ENCODE measurements around the gene CARD14. TPM values are rescaled to one million over a fixed set of nuclear protein-coding genes. Genes with fewer than 3 reads are reported as not detected.

CARD14 gene
- total and polyA plus RNA-seq, 2 donors (not counting 1 experiment from before 2014, with no cell fraction given), result not detected

- POLR2A ChIA-PET, result no interaction called here
These were observed 17.6 kb upstream of the CARD14 start for GRCh38 chr17:80152081-80152702.

More at GRCh38 chr17:80152081-80152702, 17.6 kb upstream of the CARD14 start:
- Mint-ChIP-seq H3K4me3 (no peak overlapping the region), H3K27ac (no peak overlapping the region), H3K4me1 (peaks cover 19% of the 10 kb centered on the region), H3K27me3 (no peaks in the 10 kb centered on the region), H3K9me3 (ENCODE audit: insufficient read depth) (peaks cover 2% of the 10 kb centered on the region)
- no peak overlapping the region for H2AFZ ChIP-seq (ENCODE audit: insufficient read depth, low read depth, low read length, poor library complexity, severe bottlenecking)
- H3K4me2 ChIP-seq (replicated peaks; ENCODE audit: low read depth, low read length, poor library complexity, severe bottlenecking), result no peak overlapping the region
- H3K27ac ChIP-seq (ENCODE audit: low read length in 2 of 2), result no peak overlapping the region
- intact Hi-C loops (cut with micrococcal nuclease), result no loop called here
- no peaks in the 10 kb centered on the region for H3K27me3 ChIP-seq (replicated peaks in 1 of 4; ENCODE audit: control extremely low read depth in 1 of 4, control insufficient read depth in 3 of 4, insufficient read depth in 4 of 4, low read length in 3 of 4)
- TF ChIP-seq EZH2 (IDR thresholded peaks at IDR 0.05; ENCODE audit: borderline replicate concordance, insufficient read depth, low read depth, low read length, poor library complexity, severe bottlenecking), result no peak
- TF ChIP-seq CTCF (IDR thresholded peaks at IDR 0.05), result no peak
- H3K9me3 ChIP-seq (ENCODE audit: control extremely low read depth in 1 of 3, control insufficient read depth in 2 of 3, insufficient read depth in 1 of 3, low read length in 2 of 3), result peaks cover 2 to 9% (median 8%) of the 10 kb centered on the region in 3 donors
- CTCF ChIA-PET, result no interaction called here
- DNase-seq, result no peak
- no peak overlapping the region for H3K9ac ChIP-seq (ENCODE audit: low read length)
- WGBS (ENCODE audit: insufficient coverage), result 65% methylated on average over 9 of the region's 11 CpGs
- peaks cover 11 to 20% of the 10 kb centered on the region in 2 donors for H3K4me1 ChIP-seq (ENCODE audit: control insufficient read depth in 2 of 2, insufficient read depth in 2 of 2, low read length in 2 of 2)
- H3K79me2 ChIP-seq (ENCODE audit: control insufficient read depth, insufficient read depth, low read length), result peaks cover 13% of the 10 kb centered on the region
- no peak for ATAC-seq (ENCODE audit: low read depth)
- no peaks in the 10 kb centered on the region for H3K36me3 ChIP-seq (replicated peaks in 1 of 2; ENCODE audit: control extremely low read depth in 1 of 2, control insufficient read depth in 1 of 2, extremely low read depth in 1 of 2, insufficient read depth in 2 of 2, low read length in 1 of 2)
- H3K4me3 ChIP-seq (ENCODE audit: control extremely low read depth in 1 of 5, extremely low read depth in 1 of 5, insufficient read depth in 1 of 5, low read depth in 2 of 5, low read length in 4 of 5), result no peak overlapping the region
- H4K20me1 ChIP-seq (ENCODE audit: control insufficient read depth, insufficient read depth, low read length, poor library complexity, severe bottlenecking), result no peaks in the 10 kb centered on the region

All from B cell (primary cell).